ENCODE measurements around the gene PACS1. TPM values are rescaled to one million over a fixed set of nuclear protein-coding genes. Genes with fewer than 3 reads are reported as not detected.

The PACS1 gene
- total RNA-seq, 1 experiment from 2014 or later, result 33.5 TPM

DNA sequence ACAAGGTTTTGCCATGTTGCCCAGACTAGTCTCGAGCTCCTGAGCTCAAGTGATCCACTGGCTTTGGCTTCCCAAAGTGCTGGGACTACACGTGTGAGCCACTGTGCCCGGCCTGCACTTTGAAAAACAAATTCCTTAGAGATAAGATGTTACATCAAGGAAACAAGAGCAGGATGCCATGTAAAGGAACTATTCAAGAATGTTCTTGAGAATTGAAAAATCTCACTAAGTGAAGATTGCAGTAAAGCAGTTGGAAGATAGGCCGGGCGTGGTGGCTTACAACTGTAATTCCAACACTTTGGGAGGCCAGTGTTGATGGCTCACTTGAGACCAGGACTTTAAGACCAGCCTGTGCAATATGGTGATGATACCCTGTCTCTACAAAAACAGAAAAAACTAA, 88.1 kb downstream of the PACS1 start:
- BruUV-seq (replicated peaks), result no TSS peak
- peaks cover 14% of the 10 kb centered on the region for H3K4me1 Mint-ChIP-seq (ENCODE audit: insufficient read depth, unreplicated experiment)
- no peak overlapping the region for H3K27ac Mint-ChIP-seq (ENCODE audit: low read depth, unreplicated experiment)
- no peaks in the 10 kb centered on the region for H3K9me3 Mint-ChIP-seq (ENCODE audit: unreplicated experiment)
- H3K27me3 Mint-ChIP-seq (ENCODE audit: insufficient read depth, unreplicated experiment), result no peaks in the 10 kb centered on the region
- no peak for DNase-seq (ENCODE audit: unreplicated experiment)
- no peaks in the 10 kb centered on the region for H3K36me3 Mint-ChIP-seq (ENCODE audit: insufficient read depth, unreplicated experiment)
- POLR2A ChIA-PET, result no interaction called here
- intact Hi-C loops (cut with micrococcal nuclease), result no loop called here
- CTCF ChIA-PET, result interaction anchor here (0.6 kb wide), 1 partner anchor 90 kb away, joined by 3 read pairs; no protein-coding TSS in a partner anchor
- TF ChIP-seq, protein P1, sequence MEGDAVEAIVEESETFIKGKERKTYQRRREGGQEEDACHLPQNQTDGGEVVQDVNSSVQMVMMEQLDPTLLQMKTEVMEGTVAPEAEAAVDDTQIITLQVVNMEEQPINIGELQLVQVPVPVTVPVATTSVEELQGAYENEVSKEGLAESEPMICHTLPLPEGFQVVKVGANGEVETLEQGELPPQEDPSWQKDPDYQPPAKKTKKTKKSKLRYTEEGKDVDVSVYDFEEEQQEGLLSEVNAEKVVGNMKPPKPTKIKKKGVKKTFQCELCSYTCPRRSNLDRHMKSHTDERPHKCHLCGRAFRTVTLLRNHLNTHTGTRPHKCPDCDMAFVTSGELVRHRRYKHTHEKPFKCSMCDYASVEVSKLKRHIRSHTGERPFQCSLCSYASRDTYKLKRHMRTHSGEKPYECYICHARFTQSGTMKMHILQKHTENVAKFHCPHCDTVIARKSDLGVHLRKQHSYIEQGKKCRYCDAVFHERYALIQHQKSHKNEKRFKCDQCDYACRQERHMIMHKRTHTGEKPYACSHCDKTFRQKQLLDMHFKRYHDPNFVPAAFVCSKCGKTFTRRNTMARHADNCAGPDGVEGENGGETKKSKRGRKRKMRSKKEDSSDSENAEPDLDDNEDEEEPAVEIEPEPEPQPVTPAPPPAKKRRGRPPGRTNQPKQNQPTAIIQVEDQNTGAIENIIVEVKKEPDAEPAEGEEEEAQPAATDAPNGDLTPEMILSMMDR (IDR thresholded peaks at IDR 0.05; ENCODE audit: unreplicated experiment), result no peak
- H3K4me3 Mint-ChIP-seq (ENCODE audit: unreplicated experiment), result no peak overlapping the region

DNA sequence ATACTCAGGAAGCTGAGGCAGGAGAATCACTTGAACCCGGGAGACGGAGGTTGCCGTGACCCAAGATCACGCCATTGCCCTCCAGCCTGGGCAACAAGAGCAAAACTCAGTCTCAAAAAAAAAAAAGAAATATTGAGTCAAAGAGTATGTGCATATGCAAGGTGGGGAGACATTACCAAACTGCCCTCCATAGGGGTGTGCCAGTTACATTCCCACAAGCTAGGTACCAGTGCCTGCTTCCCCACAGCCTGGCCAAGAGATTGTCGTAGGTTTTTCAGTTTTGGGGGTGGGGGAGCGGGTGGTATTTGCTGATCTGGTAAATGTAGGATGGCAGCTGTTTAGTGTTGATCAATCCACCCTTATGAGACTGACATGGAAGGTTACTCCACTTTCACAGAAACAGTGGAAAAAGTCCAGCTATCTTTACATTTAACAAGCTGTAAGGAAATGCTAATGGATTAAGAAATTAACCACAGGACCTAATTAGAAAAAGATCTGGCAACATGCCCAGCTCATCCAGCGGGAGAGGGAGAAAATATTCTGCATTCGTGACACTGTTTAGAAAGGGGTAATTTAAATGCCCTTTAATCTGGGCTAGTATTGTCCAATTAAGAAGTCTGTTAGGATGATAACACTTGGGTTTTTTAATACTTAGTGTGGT, 89.4 kb downstream of the PACS1 start:
- Mint-ChIP-seq H3K4me3 (ENCODE audit: unreplicated experiment) (no peak overlapping the region), H3K27ac (ENCODE audit: low read depth, unreplicated experiment) (no peak overlapping the region), H3K9me3 (ENCODE audit: unreplicated experiment) (no peaks in the 10 kb centered on the region), H3K4me1 (ENCODE audit: insufficient read depth, unreplicated experiment) (peaks cover 14% of the 10 kb centered on the region), H3K27me3 (ENCODE audit: insufficient read depth, unreplicated experiment) (no peaks in the 10 kb centered on the region), H3K36me3 (ENCODE audit: insufficient read depth, unreplicated experiment) (no peaks in the 10 kb centered on the region)
- DNase-seq (ENCODE audit: unreplicated experiment), result no peak
- CTCF ChIA-PET, result interaction anchor here (0.6 to 1.4 kb wide), 2 partner anchors 27 to 94 kb away, joined by 3 read pairs; no protein-coding TSS in a partner anchor
- TF ChIP-seq, protein P1 (IDR thresholded peaks at IDR 0.05; ENCODE audit: unreplicated experiment), result no peak
- intact Hi-C loops (cut with micrococcal nuclease), result no loop called here
- POLR2A ChIA-PET, result interaction anchor here (0.6 to 1.3 kb wide), 3 partner anchors 10 to 16 kb away, joined by 3 to 5 read pairs (median 4); no protein-coding TSS in a partner anchor
- BruUV-seq (replicated peaks), result no TSS peak

DNA sequence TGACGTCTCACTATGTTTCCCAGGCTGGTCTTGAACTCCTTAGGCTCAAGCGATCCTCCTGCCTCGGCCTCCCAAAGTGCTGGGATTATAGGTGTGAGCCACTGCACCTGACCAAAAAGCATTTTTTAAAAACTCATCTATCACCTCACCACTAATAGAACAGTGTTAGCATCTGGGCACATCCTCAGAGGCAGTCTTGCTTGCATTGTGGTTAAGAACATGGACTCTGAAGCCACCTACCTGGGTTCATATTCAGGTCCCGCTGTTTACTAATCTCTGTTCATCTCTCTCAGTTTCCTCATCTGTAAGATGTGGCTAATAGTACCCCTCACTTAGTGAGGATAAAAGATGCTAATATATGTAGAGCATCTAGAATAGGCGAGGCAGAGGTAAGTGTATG, 90.6 kb downstream of the PACS1 start:
- no TSS peak for BruUV-seq (replicated peaks)
- TF ChIP-seq, protein P1 (IDR thresholded peaks at IDR 0.05; ENCODE audit: unreplicated experiment), result no peak
- H3K36me3 Mint-ChIP-seq (ENCODE audit: insufficient read depth, unreplicated experiment), result peaks cover 6% of the 10 kb centered on the region
- H3K9me3 Mint-ChIP-seq (ENCODE audit: unreplicated experiment), result no peaks in the 10 kb centered on the region
- POLR2A ChIA-PET, result interaction anchor here (1.3 kb wide), 1 partner anchor 10 kb away, joined by 5 read pairs; no protein-coding TSS in a partner anchor
- CTCF ChIA-PET, result no interaction called here
- no peaks in the 10 kb centered on the region for H3K27me3 Mint-ChIP-seq (ENCODE audit: insufficient read depth, unreplicated experiment)
- no peak overlapping the region for H3K27ac Mint-ChIP-seq (ENCODE audit: low read depth, unreplicated experiment)
- no peak for DNase-seq (ENCODE audit: unreplicated experiment)
- intact Hi-C loops (cut with micrococcal nuclease), result no loop called here
- H3K4me3 Mint-ChIP-seq (ENCODE audit: unreplicated experiment), result no peak overlapping the region
- peaks cover 14% of the 10 kb centered on the region for H3K4me1 Mint-ChIP-seq (ENCODE audit: insufficient read depth, unreplicated experiment)

DNA sequence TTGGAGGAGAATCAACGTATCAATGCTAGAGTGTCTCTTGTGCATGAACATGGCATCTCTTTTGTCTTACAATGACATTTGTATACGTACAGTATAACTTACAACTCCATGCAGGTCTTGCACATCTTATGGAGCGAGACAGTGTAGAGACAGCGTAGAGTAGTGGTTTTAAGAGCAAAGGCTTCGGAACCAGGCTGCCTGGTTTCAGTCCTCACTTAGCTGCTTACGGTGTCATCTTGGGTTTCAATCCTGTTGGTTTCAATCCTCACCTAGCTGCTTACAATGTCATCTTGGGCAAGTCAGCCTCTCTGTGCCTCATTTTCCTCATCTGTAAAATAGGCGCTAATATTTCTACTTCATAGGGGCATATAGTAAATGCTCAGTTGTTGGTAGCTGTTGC, 98.2 kb downstream of the PACS1 start:
- Mint-ChIP-seq H3K4me1 (ENCODE audit: insufficient read depth, unreplicated experiment) (no peaks in the 10 kb centered on the region), H3K36me3 (ENCODE audit: insufficient read depth, unreplicated experiment) (peaks cover 14% of the 10 kb centered on the region), H3K27ac (ENCODE audit: low read depth, unreplicated experiment) (no peak overlapping the region), H3K4me3 (ENCODE audit: unreplicated experiment) (no peak overlapping the region), H3K27me3 (ENCODE audit: insufficient read depth, unreplicated experiment) (no peaks in the 10 kb centered on the region), H3K9me3 (ENCODE audit: unreplicated experiment) (no peaks in the 10 kb centered on the region)
- intact Hi-C loops (cut with micrococcal nuclease), result no loop called here
- BruUV-seq (replicated peaks), result no TSS peak
- TF ChIP-seq, protein P1 (IDR thresholded peaks at IDR 0.05; ENCODE audit: unreplicated experiment), result no peak
- DNase-seq (ENCODE audit: unreplicated experiment), result no peak
- ChIA-PET CTCF (no interaction called here), POLR2A (no interaction called here)

All from MCF 10A (cell line).